CD14-positive monocyte (primary cell): ENCODE measurements around the gene GGTA1. TPM values are rescaled to one million over a fixed set of nuclear protein-coding genes. Genes with fewer than 3 reads are reported as not detected.
A peak's percentile ranks its signal among the peaks of the same experiment; 100 is the strongest.
"Not testable (repeated sequence)": the region's sequence is repeated elsewhere in the genome, so short reads cannot be mapped to it uniquely, and the experiment has no call there.

Experiments used
- DNase-seq, 3 donors: peaks; one replicate each; pipeline ENCODE4 v3.0.0-alpha.2; 2011 to 2022
- H2AFZ ChIP-seq: 2 replicates; pipeline ENCODE4 v1.6.0; 2012; ENCODE audit warnings: mild to moderate bottlenecking, low read depth, low read length, inconsistent platforms; ENCODE audit not compliant: insufficient read depth, poor library complexity, severe bottlenecking
- H3K27ac ChIP-seq, 2 donors: 1 replicate in 1 of 2; 2 replicates in 1 of 2; pipeline ENCODE4 v1.5.1; 2012 to 2013; ENCODE audit warnings: low read length in 2 of 2, control low read depth in 1 of 2, inconsistent platforms in 1 of 2, low read depth in 1 of 2, mild to moderate bottlenecking in 1 of 2
- H3K27me3 ChIP-seq, 2 donors: one replicate each; pipeline versions ENCODE4 v1.6.0 to v1.6.1; 2011 to 2013; ENCODE audit warnings: low read length in 2 of 2; ENCODE audit not compliant: control insufficient read depth in 2 of 2, insufficient read depth in 2 of 2
- H3K36me3 ChIP-seq, 2 donors: replicated peaks in 1 of 2; 1 replicate in 1 of 2; 2 replicates in 1 of 2; pipeline versions ENCODE4 v1.5.1 to v1.6.1; 2012 to 2013; ENCODE audit warnings: low read length in 2 of 2, control low read depth in 1 of 2, inconsistent platforms in 1 of 2, mild to moderate bottlenecking in 1 of 2; ENCODE audit not compliant: insufficient read depth in 2 of 2, control insufficient read depth in 1 of 2
- H3K4me1 ChIP-seq, 2 donors: 1 replicate in 1 of 2; 2 replicates in 1 of 2; pipeline versions ENCODE4 v1.5.1 to v1.6.1; 2012 to 2013; ENCODE audit warnings: low read length in 2 of 2, control low read depth in 1 of 2, inconsistent platforms in 1 of 2, mild to moderate bottlenecking in 1 of 2, moderate library complexity in 1 of 2; ENCODE audit not compliant: insufficient read depth in 2 of 2, control insufficient read depth in 1 of 2
- H3K4me2 ChIP-seq: replicated peaks from 2 replicates; pipeline ENCODE3; 2012; ENCODE audit warnings: low read length, moderate library complexity, mild to moderate bottlenecking; ENCODE audit not compliant: poor library complexity, severe bottlenecking; ENCODE audit errors: extremely low read depth
- H3K4me3 ChIP-seq, 3 experiments: fragments of 200-600 bp in 1 of 3; sonication (generic) in 1 of 3; replicated peaks in 1 of 3; 1 replicate in 2 of 3; 2 replicates in 1 of 3; pipeline ENCODE4 v1.5.1; 2011 to 2013; ENCODE audit warnings: low read length in 3 of 3, mild to moderate bottlenecking in 3 of 3, control low read depth in 2 of 3, low read depth in 2 of 3, inconsistent platforms in 1 of 3, moderate library complexity in 1 of 3
- H3K79me2 ChIP-seq: 2 replicates; pipeline ENCODE4 v1.6.0; 2012; ENCODE audit warnings: mild to moderate bottlenecking, control low read depth, inconsistent platforms, low read length, moderate library complexity; ENCODE audit not compliant: insufficient read depth
- H3K9ac ChIP-seq: 2 replicates; pipeline ENCODE4 v1.6.0; 2017; ENCODE audit warnings: low read length, mild to moderate bottlenecking; ENCODE audit not compliant: insufficient read depth, poor library complexity, severe bottlenecking
- H3K9me3 ChIP-seq, 2 donors: replicated peaks in 1 of 2; 1 replicate in 1 of 2; 2 replicates in 1 of 2; pipeline versions ENCODE4 v1.5.1 to v1.6.1; 2012 to 2013; ENCODE audit warnings: low read length in 2 of 2, control low read depth in 1 of 2; ENCODE audit not compliant: control insufficient read depth in 1 of 2, insufficient read depth in 1 of 2
- H4K20me1 ChIP-seq: 2 replicates; pipeline ENCODE4 v1.6.0; 2012; ENCODE audit warnings: mild to moderate bottlenecking, low read length, control low read depth, moderate library complexity; ENCODE audit not compliant: insufficient read depth
- H3K27ac Mint-ChIP-seq, 7 donors: one replicate each; pipeline ENCODE4 v1.8.0; 2020; ENCODE audit warnings: mild to moderate bottlenecking in 7 of 7, mixed read lengths in 7 of 7, moderate library complexity in 6 of 7, inconsistent platforms in 2 of 7
- H3K27me3 Mint-ChIP-seq, 3 donors: one replicate each; pipeline ENCODE4 v1.8.0; 2021 to 2022; ENCODE audit warnings: low read depth in 3 of 3, mild to moderate bottlenecking in 3 of 3, mixed read lengths in 3 of 3, moderate library complexity in 3 of 3, inconsistent platforms in 1 of 3
- H3K36me3 Mint-ChIP-seq, 2 donors: one replicate each; pipeline ENCODE4 v1.8.0; 2020; ENCODE audit warnings: mixed read lengths in 2 of 2, inconsistent platforms in 1 of 2, mild to moderate bottlenecking in 1 of 2
- H3K4me1 Mint-ChIP-seq: one replicate; pipeline ENCODE4 v1.8.0; 2020; ENCODE audit warnings: mild to moderate bottlenecking, mixed read lengths
- H3K4me3 Mint-ChIP-seq, 2 donors: one replicate each; pipeline ENCODE4 v1.8.0; 2020; ENCODE audit warnings: mild to moderate bottlenecking in 2 of 2, mixed read lengths in 2 of 2, moderate library complexity in 1 of 2
- H3K9me3 Mint-ChIP-seq, 7 donors: one replicate each; pipeline ENCODE4 v1.8.0; 2020 to 2022; ENCODE audit warnings: mixed read lengths in 7 of 7, mild to moderate bottlenecking in 6 of 7, moderate library complexity in 6 of 7, inconsistent platforms in 2 of 7
- WGBS: methylation state at CpG from one replicate; pipeline ENCODE4 v1.1.5; 2013; ENCODE audit warnings: missing lambda C conversion rate; ENCODE audit not compliant: insufficient coverage; 5-methylcytosine and 5-hydroxymethylcytosine counted together
- intact Hi-C, 2 donors: fragments of 100-400 bp; cut with micrococcal nuclease; formaldehyde crosslinking; loops; one replicate each; pipeline versions ENCODE4 v1.15.0 to v1.15.1; 2023
- polyA plus RNA-seq, 3 donors: library from polyadenylated mRNA; depleted of rRNA in 1 of 3; unstranded in 2 of 3; stranded (reverse) in 1 of 3; fragments of 300-500 nt in 2 of 3; fragments of >200 nt in 1 of 3; fragmentation: Illumina TruSeq in 2 of 3; gene quantifications; 1 replicate in 2 of 3; 2 replicates in 1 of 3; pipeline ENCODE4 v1.2.3, GENCODE V29; 2012 to 2021
- TF ChIP-seq, protein P1 (sequence below): fragments of 200-600 bp; IDR thresholded peaks from one replicate; pipeline ENCODE4 v1.8.0; 2022; ENCODE audit warnings: antibody characterized with exemption, mild to moderate bottlenecking

Gene GGTA1
- polyA plus RNA-seq, 3 donors: 10.9 to 35.6 (median 15.4) TPM

DNA sequence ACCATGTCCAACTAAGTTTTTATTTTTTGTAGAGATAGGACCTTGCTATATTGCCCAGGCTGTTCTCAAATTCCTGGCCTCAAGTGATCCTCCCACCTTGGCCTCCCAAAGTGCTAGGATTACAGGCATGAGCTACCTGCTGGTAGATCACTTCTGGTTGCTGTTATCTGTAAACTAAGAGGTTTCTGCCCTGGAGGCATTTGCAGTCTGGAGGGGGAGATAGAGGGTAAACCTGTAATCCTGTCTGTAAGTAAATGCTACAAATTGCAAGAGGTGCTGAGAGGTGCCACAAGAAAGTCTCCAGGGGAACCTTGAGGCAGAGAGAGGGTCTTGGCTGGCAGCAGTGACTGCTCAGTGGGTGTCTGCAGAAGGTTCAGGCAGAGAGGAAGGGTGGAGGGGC is 29.0 kb upstream of the GGTA1 start:
- Histone ChIP-seq H3K27me3 (no peaks in the 10 kb centered on the region), H3K36me3 (no peaks in the 10 kb centered on the region), H2AFZ (no peak overlapping the region), H3K4me1 (no peaks in the 10 kb centered on the region), H3K9ac (no peak overlapping the region), H4K20me1 (no peaks in the 10 kb centered on the region), H3K4me3 (no peak overlapping the region), H3K79me2 (no peaks in the 10 kb centered on the region), H3K27ac (no peak overlapping the region), H3K4me2 (no peak overlapping the region), H3K9me3 (no peaks in the 10 kb centered on the region)
- Mint-ChIP-seq H3K4me3 (no peak overlapping the region), H3K27me3 (peaks cover 0 to 6% (median 0%) of the 10 kb centered on the region in 3 donors), H3K9me3 (peaks cover 0 to 2% (median 0%) of the 10 kb centered on the region in 7 donors), H3K27ac (peak overlapping the region in 1 of 7 donors; percentile 46), H3K36me3 (no peaks in the 10 kb centered on the region), H3K4me1 (peaks cover 3% of the 10 kb centered on the region)
- no peak for DNase-seq
- TF ChIP-seq, protein P1, sequence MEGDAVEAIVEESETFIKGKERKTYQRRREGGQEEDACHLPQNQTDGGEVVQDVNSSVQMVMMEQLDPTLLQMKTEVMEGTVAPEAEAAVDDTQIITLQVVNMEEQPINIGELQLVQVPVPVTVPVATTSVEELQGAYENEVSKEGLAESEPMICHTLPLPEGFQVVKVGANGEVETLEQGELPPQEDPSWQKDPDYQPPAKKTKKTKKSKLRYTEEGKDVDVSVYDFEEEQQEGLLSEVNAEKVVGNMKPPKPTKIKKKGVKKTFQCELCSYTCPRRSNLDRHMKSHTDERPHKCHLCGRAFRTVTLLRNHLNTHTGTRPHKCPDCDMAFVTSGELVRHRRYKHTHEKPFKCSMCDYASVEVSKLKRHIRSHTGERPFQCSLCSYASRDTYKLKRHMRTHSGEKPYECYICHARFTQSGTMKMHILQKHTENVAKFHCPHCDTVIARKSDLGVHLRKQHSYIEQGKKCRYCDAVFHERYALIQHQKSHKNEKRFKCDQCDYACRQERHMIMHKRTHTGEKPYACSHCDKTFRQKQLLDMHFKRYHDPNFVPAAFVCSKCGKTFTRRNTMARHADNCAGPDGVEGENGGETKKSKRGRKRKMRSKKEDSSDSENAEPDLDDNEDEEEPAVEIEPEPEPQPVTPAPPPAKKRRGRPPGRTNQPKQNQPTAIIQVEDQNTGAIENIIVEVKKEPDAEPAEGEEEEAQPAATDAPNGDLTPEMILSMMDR: no peak
- intact Hi-C loops: no loop called here

DNA sequence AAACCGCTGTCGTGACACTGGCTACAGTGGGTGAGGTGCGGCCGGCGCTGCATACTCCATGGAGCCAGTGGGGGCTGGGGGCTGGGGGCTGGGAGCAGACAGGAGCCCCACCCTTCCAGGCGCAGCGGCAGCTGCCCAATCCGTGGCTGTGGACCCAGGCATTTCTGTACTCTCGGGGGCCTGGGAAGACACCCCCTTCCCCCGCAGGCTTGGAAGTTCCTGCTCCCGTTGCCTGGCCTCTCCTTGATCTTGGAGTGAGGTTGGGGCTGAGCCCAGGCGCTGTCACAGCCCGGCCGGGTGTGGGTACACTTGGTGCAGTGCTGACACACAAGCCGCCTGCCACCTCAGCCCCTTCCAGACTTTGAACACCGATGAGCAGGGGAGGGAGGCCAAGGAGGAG is 27.7 kb upstream of the GGTA1 start:
- DNase-seq: no peak
- WGBS: 81% methylated on average over 12 of the region's 16 CpGs
- H3K4me1 ChIP-seq: no peaks in the 10 kb centered on the region
- Mint-ChIP-seq H3K36me3 (no peaks in the 10 kb centered on the region), H3K4me3 (no peak overlapping the region), H3K27ac (no peak overlapping the region), H3K27me3 (peaks cover 0 to 5% (median 0%) of the 10 kb centered on the region in 3 donors), H3K9me3 (peaks cover 1 to 7% (median 3%) of the 10 kb centered on the region in 7 donors), H3K4me1 (peaks cover 3% of the 10 kb centered on the region)
- H3K36me3 ChIP-seq: no peaks in the 10 kb centered on the region
- no peak overlapping the region for H3K27ac ChIP-seq
- H3K27me3 ChIP-seq: no peaks in the 10 kb centered on the region
- no peaks in the 10 kb centered on the region for H3K79me2 ChIP-seq
- TF ChIP-seq, protein P1: no peak
- intact Hi-C loops: no loop called here
- H4K20me1 ChIP-seq: no peaks in the 10 kb centered on the region
- H2AFZ ChIP-seq: no peak overlapping the region
- no peak overlapping the region for H3K4me3 ChIP-seq
- H3K9ac ChIP-seq: no peak overlapping the region
- H3K9me3 ChIP-seq: no peaks in the 10 kb centered on the region
- no peak overlapping the region for H3K4me2 ChIP-seq

DNA sequence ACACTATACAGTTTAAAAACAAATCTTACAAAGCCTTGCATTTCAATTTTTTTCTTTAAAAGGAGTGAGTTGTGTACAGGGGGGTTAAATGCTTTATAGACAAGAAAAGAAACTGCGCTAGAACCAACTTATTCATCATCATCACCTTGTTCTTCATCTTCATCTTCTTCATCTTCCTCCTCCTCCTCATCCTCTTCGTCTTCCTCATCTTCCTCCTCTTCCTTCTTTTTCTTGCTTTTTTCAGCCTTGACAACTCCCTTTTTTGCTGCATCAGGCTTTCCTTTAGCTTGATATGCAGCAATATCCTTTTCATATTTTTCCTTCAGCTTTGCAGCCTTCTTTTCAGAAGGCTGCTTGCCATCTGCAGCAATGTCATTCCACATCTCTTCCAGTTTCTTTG is 20.0 kb upstream of the GGTA1 start:
- H3K27ac Mint-ChIP-seq, H3K9me3 ChIP-seq, H3K36me3 ChIP-seq, H3K9ac ChIP-seq, H3K4me1 ChIP-seq, H3K4me1 Mint-ChIP-seq, H3K27me3 ChIP-seq, H3K4me3 ChIP-seq, H3K4me2 ChIP-seq, H4K20me1 ChIP-seq, H3K36me3 Mint-ChIP-seq, DNase-seq, H2AFZ ChIP-seq, H3K79me2 ChIP-seq, H3K4me3 Mint-ChIP-seq, H3K27ac ChIP-seq, H3K27me3 Mint-ChIP-seq, intact Hi-C loops: not testable (repeated sequence)
- H3K9me3 Mint-ChIP-seq: peaks cover 8 to 20% (median 15%) of the 10 kb centered on the region in 7 donors
- WGBS: 57% methylated on average over 1 of the region's 2 CpGs
